BJ (cell line): ENCODE results near the gene DNAJB4. TPM values are rescaled to one million over a fixed set of nuclear protein-coding genes. Genes with fewer than 3 reads are reported as not detected.

Source experiments
- CTCF ChIA-PET: fragments of 350-600 bp; formaldehyde crosslinking; extraction: SDS; loops from one replicate; lab custom pipeline; 2021; ENCODE audit warnings: antibody characterized with exemption, inconsistent platforms; lab: Yijun Ruan, JAX
- POLR2A ChIA-PET: fragments of 300-600 bp; sonication (Branson Sonifier 250); formaldehyde crosslinking; extraction: SDS; loops from one replicate; lab custom pipeline; 2021; ENCODE audit warnings: antibody characterized with exemption; lab: Charles Lee
- DNase-seq: peaks from one replicate; pipeline ENCODE4 v3.0.0-alpha.2; 2011; ENCODE audit warnings: low read depth
- H3K27me3 ChIP-seq: 2 replicates; pipeline ENCODE4 v1.6.0; 2011; ENCODE audit warnings: low read length; ENCODE audit not compliant: control insufficient read depth, insufficient read depth
- H3K36me3 ChIP-seq: 2 replicates; pipeline ENCODE4 v1.5.1; 2011; ENCODE audit warnings: low read length; ENCODE audit not compliant: control insufficient read depth, insufficient read depth
- H3K4me3 ChIP-seq: 2 replicates; pipeline ENCODE4 v1.5.1; 2011; ENCODE audit warnings: low read depth, mild to moderate bottlenecking, control low read depth, low read length
- CTCF ChIP-seq: IDR thresholded peaks from 2 replicates; pipeline ENCODE4 v1.5.1; 2011; ENCODE audit warnings: low read depth, mild to moderate bottlenecking, control low read depth, inconsistent platforms, low read length, moderate library complexity; ENCODE audit not compliant: insufficient read depth
- polyA plus RNA-seq: library from polyadenylated mRNA; depleted of rRNA; stranded (reverse); fragments of >200 nt; gene quantifications from 2 replicates; pipeline ENCODE4 v1.2.3, GENCODE V29; 2011

DNAJB4 gene
- polyA plus RNA-seq, 1 experiment: 16.7 TPM

- no peaks in the 10 kb centered on the region for H3K36me3 ChIP-seq
- H3K4me3 ChIP-seq: peak within 1 kb of the TSS; percentile 58
- POLR2A ChIA-PET: no interaction called here
- CTCF ChIA-PET: interaction anchor here (0.5 to 1.9 kb wide), 4 partner anchors 9 to 111 kb away, joined by 3 to 7 read pairs (median 5); no protein-coding TSS in a partner anchor
- no peaks in the 10 kb centered on the region for H3K27me3 ChIP-seq
- no peak for TF ChIP-seq CTCF
- no peak for DNase-seq
These were observed 41.4 kb downstream of the DNAJB4 start, which contains the start of gene GIPC2 for GRCh38 chr1:78045926-78046778. Gene GIPC2, plus strand, starts transcription at chr1:78045966. Its CDS starts 129 bp downstream, at chr1:78046095.

- Histone ChIP-seq H3K36me3 (no peaks in the 10 kb centered on the region), H3K27me3 (no peaks in the 10 kb centered on the region), H3K4me3 (no peak overlapping the region)
- TF ChIP-seq CTCF: no peak
- ChIA-PET CTCF (interaction anchor here (0.6 to 1.9 kb wide), 4 partner anchors 10 to 56 kb away, joined by 3 to 6 read pairs (median 4); no protein-coding TSS in a partner anchor), POLR2A (no interaction called here)
- DNase-seq: no peak
These were observed 42.4 kb downstream of the DNAJB4 start for GRCh38 chr1:78047106-78047505.

- POLR2A ChIA-PET: no interaction called here
- CTCF ChIA-PET: interaction anchor here (0.6 to 1.9 kb wide), 6 partner anchors 10 to 67 kb away, joined by 3 to 6 read pairs (median 4); no protein-coding TSS in a partner anchor
These were observed 42.9 kb downstream of the DNAJB4 start for GRCh38 chr1:78047631-78048030.

GRCh38 chr1:78048446-78048845 is 43.7 kb downstream of the DNAJB4 start:
- DNase-seq: no peak
- Histone ChIP-seq H3K4me3 (no peak overlapping the region), H3K27me3 (no peaks in the 10 kb centered on the region), H3K36me3 (no peaks in the 10 kb centered on the region)
- TF ChIP-seq CTCF: no peak
- POLR2A ChIA-PET: no interaction called here
- CTCF ChIA-PET: interaction anchor here (0.5 to 1.9 kb wide), 3 partner anchors 9 to 515 kb away, joined by 5 to 6 read pairs (median 5); no protein-coding TSS in a partner anchor

More at GRCh38 chr1:78047631-78048030, 42.9 kb downstream of the DNAJB4 start:
- Histone ChIP-seq H3K27me3 (no peaks in the 10 kb centered on the region), H3K4me3 (no peak overlapping the region), H3K36me3 (no peaks in the 10 kb centered on the region)
- TF ChIP-seq CTCF: no peak
- DNase-seq: no peak

- DNase-seq: no peak
- POLR2A ChIA-PET: no interaction called here
- no peaks in the 10 kb centered on the region for H3K36me3 ChIP-seq
- CTCF ChIA-PET: no interaction called here
- no peak overlapping the region for H3K4me3 ChIP-seq
- no peaks in the 10 kb centered on the region for H3K27me3 ChIP-seq
- TF ChIP-seq CTCF: no peak
These were observed 44.7 kb downstream of the DNAJB4 start for GRCh38 chr1:78049396-78049795.
